ENCODE measurements around the gene CALN1. TPM values are rescaled to one million over a fixed set of nuclear protein-coding genes. Genes with fewer than 3 reads are reported as not detected.

Gene CALN1
- total RNA-seq, 1 donor from 2014 or later, result not detected

GRCh38 chr7:72063330-72063729 is 348.8 kb downstream of the CALN1 start:
- intact Hi-C loops (cut with DNase I), result no loop called here
- no peak for DNase-seq (ENCODE audit: low spot score)

- intact Hi-C loops (cut with DNase I), result no loop called here
- DNase-seq (ENCODE audit: low spot score), result no peak
Measured at GRCh38 chr7:72062666-72063065, 349.5 kb downstream of the CALN1 start.

GRCh38 chr7:72059925-72060324 is 352.2 kb downstream of the CALN1 start:
- intact Hi-C loops (cut with DNase I), result no loop called here
- no peak for DNase-seq (ENCODE audit: low spot score)

GRCh38 chr7:72058579-72058978 is 353.6 kb downstream of the CALN1 start:
- no peak for DNase-seq (ENCODE audit: low spot score)
- intact Hi-C loops (cut with DNase I), result no loop called here

- intact Hi-C loops (cut with DNase I), result no loop called here
- DNase-seq (ENCODE audit: low spot score), result no peak
Measured at GRCh38 chr7:72057796-72058195, 354.3 kb downstream of the CALN1 start.

- intact Hi-C loops (cut with DNase I), result no loop called here
- DNase-seq (ENCODE audit: low spot score), result no peak
Measured at GRCh38 chr7:72057231-72057630, 354.9 kb downstream of the CALN1 start.

GRCh38 chr7:72055426-72055825 is 356.7 kb downstream of the CALN1 start:
- intact Hi-C loops (cut with DNase I), result no loop called here
- DNase-seq (ENCODE audit: low spot score), result no peak

GRCh38 chr7:72053292-72053691 is 358.8 kb downstream of the CALN1 start:
- no peak for DNase-seq (ENCODE audit: low spot score)
- intact Hi-C loops (cut with DNase I), result no loop called here

GRCh38 chr7:72048420-72048819 is 363.7 kb downstream of the CALN1 start:
- intact Hi-C loops (cut with DNase I), result no loop called here
- DNase-seq (ENCODE audit: low spot score), result no peak

- no peak for DNase-seq (ENCODE audit: low spot score)
- intact Hi-C loops (cut with DNase I), result no loop called here
Measured at GRCh38 chr7:72042855-72043254, 369.3 kb downstream of the CALN1 start.

- intact Hi-C loops (cut with DNase I), result no loop called here
- no peak for DNase-seq (ENCODE audit: low spot score)
Measured at GRCh38 chr7:72040641-72041040, 371.5 kb downstream of the CALN1 start.

GRCh38 chr7:72039460-72039859 is 372.7 kb downstream of the CALN1 start:
- DNase-seq (ENCODE audit: low spot score), result no peak
- intact Hi-C loops (cut with DNase I), result no loop called here

- intact Hi-C loops (cut with DNase I), result no loop called here
- no peak for DNase-seq (ENCODE audit: low spot score)
Measured at GRCh38 chr7:72038022-72038732, 374.0 kb downstream of the CALN1 start.

- no peak for DNase-seq (ENCODE audit: low spot score)
- intact Hi-C loops (cut with DNase I), result no loop called here
Measured at GRCh38 chr7:72037516-72037915, 374.6 kb downstream of the CALN1 start.

GRCh38 chr7:72035266-72035665 is 376.9 kb downstream of the CALN1 start:
- no peak for DNase-seq (ENCODE audit: low spot score)
- intact Hi-C loops (cut with DNase I), result no loop called here

- no peak for DNase-seq (ENCODE audit: low spot score)
- intact Hi-C loops (cut with DNase I), result no loop called here
Measured at GRCh38 chr7:72032934-72033333, 379.2 kb downstream of the CALN1 start.

- no peak for DNase-seq (ENCODE audit: low spot score)
- intact Hi-C loops (cut with DNase I), result no loop called here
Measured at GRCh38 chr7:72030994-72031667, 381.0 kb downstream of the CALN1 start.

- intact Hi-C loops (cut with DNase I), result no loop called here
- peak; percentile 41 for DNase-seq (ENCODE audit: low spot score)
Measured at GRCh38 chr7:72028267-72028666, 383.9 kb downstream of the CALN1 start.

- DNase-seq (ENCODE audit: low spot score), result peak; percentile 12
- intact Hi-C loops (cut with DNase I), result no loop called here
Measured at GRCh38 chr7:72025381-72025960, 386.7 kb downstream of the CALN1 start.

GRCh38 chr7:72023926-72024325 is 388.2 kb downstream of the CALN1 start:
- DNase-seq (ENCODE audit: low spot score), result no peak
- intact Hi-C loops (cut with DNase I), result no loop called here

- no peak for DNase-seq (ENCODE audit: low spot score)
- intact Hi-C loops (cut with DNase I), result no loop called here
Measured at GRCh38 chr7:72021716-72022115, 390.4 kb downstream of the CALN1 start.
